Measurements from ENCODE around the gene CETN1.

DNA sequence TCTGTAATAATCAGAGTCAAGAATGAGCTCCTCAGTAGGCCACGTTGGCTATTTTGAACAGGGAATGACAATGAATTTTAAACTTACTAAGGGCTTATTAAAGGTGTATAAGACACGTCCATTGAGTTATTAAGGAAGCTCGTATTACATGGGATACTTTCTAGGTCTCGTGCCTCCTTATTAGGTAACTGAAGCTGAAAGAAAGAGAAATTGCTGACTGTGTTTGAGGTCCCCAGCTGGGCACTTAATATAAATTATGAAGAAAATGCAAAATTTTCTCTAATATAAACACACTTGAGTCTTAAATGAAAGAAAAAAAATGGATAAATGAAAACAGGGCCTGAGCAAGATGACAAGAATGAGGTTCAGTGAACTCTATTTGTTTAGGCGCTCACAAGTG lies 38.4 kb downstream of the CETN1 start:
- TF ChIP-seq POLR2AphosphoS5 (IDR thresholded peaks at IDR 0.05) (no peak), CTCF (IDR thresholded peaks at IDR 0.05) (no peak)
